ENCODE measurements around the gene ATAD3B.
"Not testable (repeated sequence)": the region's sequence is repeated elsewhere in the genome, so short reads cannot be mapped to it uniquely, and the experiment has no call there.

ATAD3B gene

GRCh38 chr1:1479547-1480487 lies 8.3 kb downstream of the ATAD3B start:
- DNase-seq (ENCODE audit: low read depth in 2 of 2), result no peak

- DNase-seq (ENCODE audit: low read depth in 2 of 2), result not testable (repeated sequence)
These were observed 8.9 kb downstream of the ATAD3B start for GRCh38 chr1:1480488-1480867.

- not testable (repeated sequence) for DNase-seq (ENCODE audit: low read depth in 2 of 2)
These were observed 10.2 kb downstream of the ATAD3B start for GRCh38 chr1:1481811-1482210.

GRCh38 chr1:1482856-1483255 lies 11.3 kb downstream of the ATAD3B start:
- DNase-seq (ENCODE audit: low read depth in 2 of 2), result no peak

GRCh38 chr1:1483714-1484113 lies 12.1 kb downstream of the ATAD3B start:
- DNase-seq (ENCODE audit: low read depth in 2 of 2), result no peak

GRCh38 chr1:1484976-1485750 lies 13.6 kb downstream of the ATAD3B start:
- not testable (repeated sequence) for DNase-seq (ENCODE audit: low read depth in 2 of 2)

GRCh38 chr1:1485755-1486317 lies 14.3 kb downstream of the ATAD3B start:
- DNase-seq (ENCODE audit: low read depth in 2 of 2), result not testable (repeated sequence)

- no peak for DNase-seq (ENCODE audit: low read depth in 2 of 2)
These were observed 16.1 kb downstream of the ATAD3B start for GRCh38 chr1:1487701-1488100.

GRCh38 chr1:1489231-1489630 lies 17.7 kb downstream of the ATAD3B start:
- no peak for DNase-seq (ENCODE audit: low read depth in 2 of 2)

- no peak for DNase-seq (ENCODE audit: low read depth in 2 of 2)
These were observed 18.3 kb downstream of the ATAD3B start for GRCh38 chr1:1489861-1490260.

GRCh38 chr1:1490633-1491230 lies 19.2 kb downstream of the ATAD3B start:
- DNase-seq (ENCODE audit: low read depth in 2 of 2), result no peak

GRCh38 chr1:1491601-1492000 lies 20.0 kb downstream of the ATAD3B start:
- no peak for DNase-seq (ENCODE audit: low read depth in 2 of 2)

GRCh38 chr1:1494311-1494710 lies 22.7 kb downstream of the ATAD3B start:
- DNase-seq (ENCODE audit: low read depth in 2 of 2), result not testable (repeated sequence)

GRCh38 chr1:1495461-1495975 lies 24.0 kb downstream of the ATAD3B start:
- not testable (repeated sequence) for DNase-seq (ENCODE audit: low read depth in 2 of 2)

- DNase-seq (ENCODE audit: low read depth in 2 of 2), result peak in 1 of 2 donors; percentile 35
These were observed 33.3 kb downstream of the ATAD3B start for GRCh38 chr1:1504777-1505365.

GRCh38 chr1:1505366-1505798 lies 33.8 kb downstream of the ATAD3B start:
- not testable (repeated sequence) for DNase-seq (ENCODE audit: low read depth in 2 of 2)

- DNase-seq (ENCODE audit: low read depth in 2 of 2), result not testable (repeated sequence)
These were observed 34.2 kb downstream of the ATAD3B start for GRCh38 chr1:1505801-1506200.

GRCh38 chr1:1507305-1507704 lies 35.7 kb downstream of the ATAD3B start:
- DNase-seq (ENCODE audit: low read depth in 2 of 2), result no peak

- not testable (repeated sequence) for DNase-seq (ENCODE audit: low read depth in 2 of 2)
These were observed 37.4 kb downstream of the ATAD3B start for GRCh38 chr1:1508775-1509464.

- not testable (repeated sequence) for DNase-seq (ENCODE audit: low read depth in 2 of 2)
These were observed 37.9 kb downstream of the ATAD3B start for GRCh38 chr1:1509465-1509850.
